Stomach (tissue), 4 donors: ENCODE results near the gene KIF4A.

Source experiments
- EP300 ChIP-seq: sonication (generic); formaldehyde crosslinking; IDR thresholded peaks from one replicate; pipeline ENCODE4 v1.6.1; 2017; ENCODE audit warnings: antibody characterized with exemption
- POLR2A ChIP-seq, 4 donors: fragments of 450-650 bp; IDR thresholded peaks; one replicate each; pipeline ENCODE4 v1.6.1; 2016; ENCODE audit warnings: antibody characterized with exemption in 4 of 4, control low read depth in 2 of 4, mild to moderate bottlenecking in 1 of 4, moderate library complexity in 1 of 4
- POLR2AphosphoS5 ChIP-seq, 3 donors: sonication (generic); formaldehyde crosslinking; IDR thresholded peaks; one replicate each; pipeline ENCODE4 v1.6.1; 2016; ENCODE audit warnings: antibody characterized with exemption in 3 of 3
- TF ChIP-seq, protein P1 (sequence below), 7 experiments: fragments of 450-650 bp in 4 of 7; fragments of 200-600 bp in 3 of 7; sonication (generic) in 3 of 7; IDR thresholded peaks; one replicate each; pipeline ENCODE4 v1.5.1; 2016 to 2019; ENCODE audit warnings: antibody characterized with exemption in 7 of 7, control low read depth in 2 of 7, mild to moderate bottlenecking in 1 of 7

DNA sequence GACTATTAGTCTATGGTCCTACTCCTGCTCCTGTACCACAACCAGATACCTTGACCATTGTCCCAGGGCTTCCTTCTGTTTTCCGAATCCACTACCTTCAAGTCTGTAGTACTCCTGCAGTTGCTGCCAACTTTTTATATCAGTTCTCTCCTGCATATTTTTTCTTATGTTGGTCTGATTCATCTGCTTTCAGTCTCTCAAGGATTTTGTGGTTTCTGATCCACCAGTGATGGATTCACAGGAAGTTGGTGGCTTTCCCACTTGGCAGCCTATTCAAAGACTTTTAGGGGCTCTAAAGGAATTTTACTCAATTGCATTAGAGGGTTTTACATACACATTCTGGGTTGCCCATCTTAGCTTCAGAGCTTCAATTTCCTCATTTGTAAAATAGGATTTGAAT is 23.6 kb downstream of the KIF4A start:
- TF ChIP-seq, protein P1, sequence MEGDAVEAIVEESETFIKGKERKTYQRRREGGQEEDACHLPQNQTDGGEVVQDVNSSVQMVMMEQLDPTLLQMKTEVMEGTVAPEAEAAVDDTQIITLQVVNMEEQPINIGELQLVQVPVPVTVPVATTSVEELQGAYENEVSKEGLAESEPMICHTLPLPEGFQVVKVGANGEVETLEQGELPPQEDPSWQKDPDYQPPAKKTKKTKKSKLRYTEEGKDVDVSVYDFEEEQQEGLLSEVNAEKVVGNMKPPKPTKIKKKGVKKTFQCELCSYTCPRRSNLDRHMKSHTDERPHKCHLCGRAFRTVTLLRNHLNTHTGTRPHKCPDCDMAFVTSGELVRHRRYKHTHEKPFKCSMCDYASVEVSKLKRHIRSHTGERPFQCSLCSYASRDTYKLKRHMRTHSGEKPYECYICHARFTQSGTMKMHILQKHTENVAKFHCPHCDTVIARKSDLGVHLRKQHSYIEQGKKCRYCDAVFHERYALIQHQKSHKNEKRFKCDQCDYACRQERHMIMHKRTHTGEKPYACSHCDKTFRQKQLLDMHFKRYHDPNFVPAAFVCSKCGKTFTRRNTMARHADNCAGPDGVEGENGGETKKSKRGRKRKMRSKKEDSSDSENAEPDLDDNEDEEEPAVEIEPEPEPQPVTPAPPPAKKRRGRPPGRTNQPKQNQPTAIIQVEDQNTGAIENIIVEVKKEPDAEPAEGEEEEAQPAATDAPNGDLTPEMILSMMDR (IDR thresholded peaks at IDR 0.05): no peak
- TF ChIP-seq POLR2A (IDR thresholded peaks at IDR 0.05): no peak
- TF ChIP-seq EP300: no peak
- no peak for TF ChIP-seq POLR2AphosphoS5 (IDR thresholded peaks at IDR 0.05)
